ENCODE results near the gene CABP1. TPM values are rescaled to one million over a fixed set of nuclear protein-coding genes. Genes with fewer than 3 reads are reported as not detected.
"Not testable (repeated sequence)": the region's sequence is repeated elsewhere in the genome, so short reads cannot be mapped to it uniquely, and the experiment has no call there.

CABP1 gene
- 5.5 TPM for total RNA-seq
- long read RNA-seq, transcript CABP1-201 (7 exons, 1,369 nt) = major isoform, 9 of 12 reads
- long read RNA-seq, partial matches to known transcripts = 0 of 12 reads
- long read RNA-seq, other reads (novel, unspliced or antisense) = 0 of 12 reads

- no peak for DNase-seq (ENCODE audit: low spot score)
Measured at GRCh38 chr12:120639771-120640721, at the start of gene CABP1. TSS of gene CABP1 (plus strand) at chr12:120640626. CDS start at chr12:120640686, 60 bp downstream.

GRCh38 chr12:120590741-120591407 is 49.6 kb upstream of the CABP1 start:
- no peak for DNase-seq (ENCODE audit: low spot score)

GRCh38 chr12:120592121-120593049 is 48.0 kb upstream of the CABP1 start:
- DNase-seq (ENCODE audit: low spot score) = no peak

- DNase-seq (ENCODE audit: low spot score) = no peak
Measured at GRCh38 chr12:120596901-120597300, 43.5 kb upstream of the CABP1 start.

GRCh38 chr12:120597861-120598260 is 42.6 kb upstream of the CABP1 start:
- DNase-seq (ENCODE audit: low spot score) = no peak

- no peak for DNase-seq (ENCODE audit: low spot score)
Measured at GRCh38 chr12:120598674-120599463, 41.6 kb upstream of the CABP1 start.

- DNase-seq (ENCODE audit: low spot score) = no peak
Measured at GRCh38 chr12:120599672-120600552, 40.5 kb upstream of the CABP1 start.

GRCh38 chr12:120602416-120602815 is 38.0 kb upstream of the CABP1 start:
- not testable (repeated sequence) for DNase-seq (ENCODE audit: low spot score)

- DNase-seq (ENCODE audit: low spot score) = no peak
Measured at GRCh38 chr12:120610560-120610959, 29.9 kb upstream of the CABP1 start.

- not testable (repeated sequence) for DNase-seq (ENCODE audit: low spot score)
Measured at GRCh38 chr12:120611534-120611933, 28.9 kb upstream of the CABP1 start.

GRCh38 chr12:120614848-120615247 is 25.6 kb upstream of the CABP1 start:
- DNase-seq (ENCODE audit: low spot score) = no peak

- DNase-seq (ENCODE audit: low spot score) = not testable (repeated sequence)
Measured at GRCh38 chr12:120617193-120617592, 23.2 kb upstream of the CABP1 start.

- DNase-seq (ENCODE audit: low spot score) = not testable (repeated sequence)
Measured at GRCh38 chr12:120617767-120618166, 22.7 kb upstream of the CABP1 start.

- DNase-seq (ENCODE audit: low spot score) = no peak
Measured at GRCh38 chr12:120618954-120619615, 21.3 kb upstream of the CABP1 start.

GRCh38 chr12:120620624-120621023 is 19.8 kb upstream of the CABP1 start:
- no peak for DNase-seq (ENCODE audit: low spot score)

GRCh38 chr12:120625557-120626419 is 14.6 kb upstream of the CABP1 start:
- no peak for DNase-seq (ENCODE audit: low spot score)

- DNase-seq (ENCODE audit: low spot score) = no peak
Measured at GRCh38 chr12:120628919-120629318, 11.5 kb upstream of the CABP1 start.
